ENCODE measurements around the gene SRP9.
A peak's percentile ranks its signal among the peaks of the same experiment; 100 is the strongest.

SRP9 gene

DNA sequence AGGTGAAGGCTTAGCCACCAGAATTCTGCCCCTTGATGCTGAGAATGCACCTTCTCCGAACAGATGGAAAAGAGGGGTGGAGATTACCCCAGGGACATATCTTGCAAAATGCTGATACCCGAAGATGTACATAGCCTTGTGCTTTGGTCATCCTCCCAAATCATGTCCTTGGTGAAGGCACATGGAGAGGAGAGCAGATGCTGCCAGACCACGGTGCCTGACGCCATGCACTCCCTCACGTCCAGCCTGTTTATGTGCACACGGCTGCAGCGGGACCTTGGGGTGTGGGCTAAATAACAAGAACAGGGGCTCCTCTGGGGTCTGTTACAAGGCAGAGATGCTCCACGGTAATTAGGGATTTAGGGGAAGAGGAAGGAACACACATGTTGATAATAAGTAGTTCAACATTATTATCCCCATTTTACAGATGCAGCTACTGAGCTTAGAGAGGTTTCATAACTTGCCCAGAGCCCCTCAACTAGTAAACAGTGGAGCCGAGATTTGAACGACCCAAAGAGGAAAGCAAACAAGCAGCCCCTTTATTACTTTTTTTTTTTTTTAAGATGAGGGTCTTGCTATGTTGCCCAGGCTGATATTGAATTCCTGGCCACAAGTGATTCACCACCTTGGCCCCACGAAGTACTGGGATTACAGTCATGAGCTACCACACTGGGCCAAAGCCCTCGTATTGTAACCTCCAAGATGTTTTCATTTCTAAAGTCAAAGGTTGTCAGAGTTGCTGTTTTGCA, 45.2 kb downstream of the SRP9 start:
- peak overlapping the region; percentile 64; the same call in 1 of the 2 replicates for H3K27ac ChIP-seq
- TF ChIP-seq, protein P1, sequence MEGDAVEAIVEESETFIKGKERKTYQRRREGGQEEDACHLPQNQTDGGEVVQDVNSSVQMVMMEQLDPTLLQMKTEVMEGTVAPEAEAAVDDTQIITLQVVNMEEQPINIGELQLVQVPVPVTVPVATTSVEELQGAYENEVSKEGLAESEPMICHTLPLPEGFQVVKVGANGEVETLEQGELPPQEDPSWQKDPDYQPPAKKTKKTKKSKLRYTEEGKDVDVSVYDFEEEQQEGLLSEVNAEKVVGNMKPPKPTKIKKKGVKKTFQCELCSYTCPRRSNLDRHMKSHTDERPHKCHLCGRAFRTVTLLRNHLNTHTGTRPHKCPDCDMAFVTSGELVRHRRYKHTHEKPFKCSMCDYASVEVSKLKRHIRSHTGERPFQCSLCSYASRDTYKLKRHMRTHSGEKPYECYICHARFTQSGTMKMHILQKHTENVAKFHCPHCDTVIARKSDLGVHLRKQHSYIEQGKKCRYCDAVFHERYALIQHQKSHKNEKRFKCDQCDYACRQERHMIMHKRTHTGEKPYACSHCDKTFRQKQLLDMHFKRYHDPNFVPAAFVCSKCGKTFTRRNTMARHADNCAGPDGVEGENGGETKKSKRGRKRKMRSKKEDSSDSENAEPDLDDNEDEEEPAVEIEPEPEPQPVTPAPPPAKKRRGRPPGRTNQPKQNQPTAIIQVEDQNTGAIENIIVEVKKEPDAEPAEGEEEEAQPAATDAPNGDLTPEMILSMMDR (IDR thresholded peaks at IDR 0.05): no peak
- TF ChIP-seq ZFX (IDR thresholded peaks at IDR 0.05; ENCODE audit: borderline replicate concordance): no peak

DNA sequence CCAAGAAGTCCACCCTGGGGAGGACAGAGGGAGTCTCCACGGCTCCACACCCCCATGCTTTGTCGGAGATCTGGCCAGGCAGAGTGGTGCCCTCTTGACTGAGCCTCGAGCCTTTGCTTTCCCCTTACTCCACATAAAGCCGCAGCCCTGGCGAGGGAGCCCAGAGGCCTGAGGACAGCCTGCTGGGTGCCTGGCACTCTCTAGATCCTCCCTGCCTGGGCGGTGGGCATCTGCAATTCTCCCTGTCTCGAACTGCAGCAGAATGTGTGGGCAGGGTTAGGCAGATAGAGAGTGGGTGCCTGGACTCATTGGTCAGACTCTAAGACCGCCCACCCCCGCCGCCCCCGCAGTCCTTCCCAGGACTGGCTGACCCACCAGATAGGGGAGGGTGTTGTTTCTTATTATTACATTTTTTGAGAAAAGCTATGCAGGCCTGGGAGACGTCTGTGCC, 46.2 kb downstream of the SRP9 start:
- H3K27ac ChIP-seq: no peak overlapping the region
- TF ChIP-seq, protein P1 (IDR thresholded peaks at IDR 0.05): no peak
- no peak for TF ChIP-seq ZFX (IDR thresholded peaks at IDR 0.05; ENCODE audit: borderline replicate concordance)

DNA sequence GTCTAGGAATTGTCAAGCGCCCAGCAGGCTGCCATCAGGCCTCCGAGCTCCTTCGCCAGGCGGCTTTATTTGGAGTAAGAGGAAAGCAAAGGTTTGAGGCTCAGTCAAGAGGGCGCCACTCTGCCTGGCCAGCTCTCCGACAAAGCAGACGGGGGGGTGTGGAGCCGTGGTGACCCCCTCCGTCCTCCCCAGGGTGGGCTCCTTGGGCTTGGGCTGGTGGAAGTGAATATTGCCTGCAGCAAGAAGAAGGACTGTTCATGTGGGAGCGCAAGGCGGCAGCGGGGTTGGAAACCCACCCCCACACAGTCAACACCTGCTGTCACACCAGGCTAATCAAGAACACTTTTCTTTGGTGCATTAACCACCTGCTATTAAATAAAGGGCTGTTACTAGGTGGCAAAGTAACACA, 46.9 kb downstream of the SRP9 start:
- no peak overlapping the region for H3K27ac ChIP-seq
- TF ChIP-seq, protein P1 (IDR thresholded peaks at IDR 0.05): no peak
- no peak for TF ChIP-seq ZFX (IDR thresholded peaks at IDR 0.05; ENCODE audit: borderline replicate concordance)

DNA sequence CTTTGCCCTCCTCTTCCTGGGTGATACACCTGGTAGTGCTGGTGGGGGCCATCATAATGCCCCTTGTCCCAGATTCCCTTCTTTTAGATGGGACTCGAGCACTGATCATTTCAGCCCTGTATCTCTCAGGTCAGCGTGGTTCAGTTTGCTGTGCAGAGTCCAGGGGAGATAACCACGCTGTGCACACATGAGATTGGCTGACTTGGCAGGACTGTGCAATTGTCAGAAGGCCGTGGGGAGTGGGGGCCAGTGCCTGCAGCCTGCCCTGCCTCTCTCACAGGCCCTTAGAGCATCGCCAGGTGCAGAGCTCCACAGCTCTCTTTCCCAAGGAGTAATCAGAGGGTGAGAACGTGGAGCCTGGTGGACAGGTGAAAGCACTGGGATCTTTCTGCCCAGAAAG, 47.5 kb downstream of the SRP9 start:
- TF ChIP-seq, protein P1 (IDR thresholded peaks at IDR 0.05): no peak
- no peak for TF ChIP-seq ZFX (IDR thresholded peaks at IDR 0.05; ENCODE audit: borderline replicate concordance)
- no peak overlapping the region for H3K27ac ChIP-seq

DNA sequence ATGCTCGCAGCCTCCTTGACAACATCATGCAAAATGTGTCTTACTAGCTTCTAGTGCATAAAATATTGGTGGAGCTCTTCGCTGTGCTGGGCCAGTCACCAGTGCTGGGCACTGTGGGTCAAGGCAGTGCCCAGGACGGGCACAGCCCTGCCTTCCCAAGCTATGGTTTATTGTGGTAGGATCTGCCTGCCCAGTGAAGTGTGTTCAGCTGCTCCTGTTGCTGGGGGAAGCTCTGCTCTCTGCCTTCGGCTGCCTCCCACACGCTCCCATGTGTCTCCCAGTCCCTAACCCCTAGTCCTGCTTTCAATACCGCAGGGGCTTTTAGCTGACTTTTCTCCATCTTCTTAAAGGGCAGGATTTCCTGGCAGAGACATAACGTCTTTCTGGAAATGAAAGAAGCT, 48.0 kb downstream of the SRP9 start:
- no peak for TF ChIP-seq ZFX (IDR thresholded peaks at IDR 0.05; ENCODE audit: borderline replicate concordance)
- TF ChIP-seq, protein P1 (IDR thresholded peaks at IDR 0.05): no peak
- no peak overlapping the region for H3K27ac ChIP-seq

DNA sequence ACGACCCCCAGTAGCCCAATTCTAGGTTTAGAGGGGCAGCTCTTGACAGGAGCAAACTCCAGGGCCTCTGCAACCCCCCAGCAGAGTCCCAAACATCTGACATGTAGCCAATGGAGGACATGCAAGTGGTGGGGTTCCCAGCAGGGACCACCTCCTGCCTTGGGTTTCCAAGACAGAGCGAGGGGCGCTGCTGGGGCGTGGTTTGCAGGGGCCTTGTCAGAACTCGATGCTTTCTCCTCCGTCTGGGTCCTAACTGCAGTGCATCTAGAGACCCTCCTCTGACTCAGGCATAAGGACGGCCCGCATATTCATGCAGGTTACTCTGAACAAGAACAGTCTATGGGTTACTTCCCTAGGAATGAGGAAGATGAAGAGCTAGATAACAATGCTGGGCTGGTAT, 49.5 kb downstream of the SRP9 start:
- TF ChIP-seq ZFX (IDR thresholded peaks at IDR 0.05; ENCODE audit: borderline replicate concordance): no peak
- TF ChIP-seq, protein P1 (IDR thresholded peaks at IDR 0.05): no peak
- H3K27ac ChIP-seq: no peak overlapping the region

DNA sequence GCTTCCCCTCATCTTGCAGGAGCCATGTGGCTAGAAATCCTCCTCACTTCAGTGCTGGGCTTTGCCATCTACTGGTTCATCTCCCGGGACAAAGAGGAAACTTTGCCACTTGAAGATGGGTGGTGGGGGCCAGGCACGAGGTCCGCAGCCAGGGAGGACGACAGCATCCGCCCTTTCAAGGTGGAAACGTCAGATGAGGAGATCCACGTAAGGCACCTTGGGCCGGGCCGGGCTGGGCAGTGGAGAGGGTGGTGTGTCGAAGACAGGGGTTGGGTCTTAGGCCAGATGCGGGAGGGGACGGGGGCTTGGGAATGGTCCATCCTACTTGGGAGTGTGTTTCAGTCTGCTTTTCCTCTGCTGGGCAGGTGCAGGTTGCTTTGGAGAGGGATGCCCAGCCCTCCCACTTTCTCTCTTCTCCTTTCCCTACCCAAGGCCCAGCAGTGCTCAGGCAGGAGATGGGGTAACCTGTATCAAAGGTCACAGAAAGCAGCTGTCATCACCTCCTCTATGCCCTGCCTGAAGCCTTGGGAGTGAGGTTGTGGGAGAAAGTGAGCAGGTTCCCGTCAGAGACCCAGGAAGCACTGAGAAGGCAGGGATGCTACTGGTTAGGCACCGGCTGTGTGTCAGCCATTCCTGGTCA, 51.2 kb downstream of the SRP9 start:
- no peak for TF ChIP-seq ZFX (IDR thresholded peaks at IDR 0.05; ENCODE audit: borderline replicate concordance)
- TF ChIP-seq, protein P1 (IDR thresholded peaks at IDR 0.05): no peak
- H3K27ac ChIP-seq: no peak overlapping the region
